Ishikawa (cell line): ENCODE data around the gene PTPN2.

Experiments
- FOXM1 ChIP-seq: IDR thresholded peaks from 2 replicates; pipeline ENCODE4 v1.6.1; 2012; ENCODE audit warnings: low read depth, borderline replicate concordance
- MAX ChIP-seq: IDR thresholded peaks from 2 replicates; pipeline ENCODE4 v1.6.1; 2012
- RAD21 ChIP-seq: IDR thresholded peaks from 2 replicates; pipeline ENCODE4 v1.6.1; 2012; ENCODE audit warnings: low read depth
- TCF12 ChIP-seq: IDR thresholded peaks from 2 replicates; pipeline ENCODE4 v1.6.1; 2012; ENCODE audit warnings: low read depth
- TEAD4 ChIP-seq: IDR thresholded peaks from 2 replicates; pipeline ENCODE4 v1.6.1; 2012

DNA sequence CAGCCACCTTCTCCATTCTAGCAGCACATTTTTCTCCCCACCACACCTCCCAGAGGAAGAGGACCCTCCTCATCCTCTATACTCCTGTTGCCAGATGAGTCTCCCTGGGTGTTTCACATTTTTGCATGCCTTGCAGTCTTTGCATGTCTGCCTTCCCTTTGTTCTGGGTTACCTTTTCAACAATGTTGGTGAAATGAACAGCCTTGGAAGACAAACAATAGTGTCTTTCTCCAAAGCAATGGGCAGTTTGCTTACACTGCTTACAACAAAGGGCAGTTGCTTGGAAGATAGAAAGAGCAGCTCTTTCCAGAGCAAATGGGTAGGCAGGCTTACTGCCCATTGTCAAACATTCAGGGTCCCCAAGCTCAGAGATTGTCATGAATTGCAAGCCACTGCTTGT, 49.3 kb upstream of the PTPN2 start:
- no peak for TF ChIP-seq MAX
- TF ChIP-seq TEAD4: no peak
- no peak for TF ChIP-seq TCF12
- TF ChIP-seq RAD21: no peak
- no peak for TF ChIP-seq FOXM1
